ENCODE results near the gene ENDOG.

GRCh38 chr9:128820665-128821583 is 2.6 kb downstream of the ENDOG start:
- TF ChIP-seq CTCF (IDR thresholded peaks at IDR 0.05): no peak
- no peak for TF ChIP-seq POLR2A (IDR thresholded peaks at IDR 0.05)

Data from uterus (tissue), 2 donors.